HEK293T (cell line): Measurements from ENCODE around the gene HCN3.

ENCODE experiments used
- BHLHE40 ChIP-seq: fragments of 450-650 bp; IDR thresholded peaks from 2 replicates; pipeline ENCODE4 v1.6.1; 2016; ENCODE audit warnings: mild to moderate bottlenecking, moderate library complexity, borderline replicate concordance
- FOXA1 ChIP-seq: fragments of 450-650 bp; IDR thresholded peaks from 2 replicates; pipeline ENCODE4 v1.6.1; 2016; ENCODE audit warnings: mild to moderate bottlenecking
- FOXK2 ChIP-seq: fragments of 450-650 bp; IDR thresholded peaks from 2 replicates; pipeline ENCODE4 v1.6.1; 2016; ENCODE audit warnings: mild to moderate bottlenecking
- L3MBTL2 ChIP-seq: fragments of 450-650 bp; conservative IDR thresholded peaks from 2 replicates; pipeline ENCODE4 v1.6.1; 2016; ENCODE audit warnings: mild to moderate bottlenecking
- LEF1 ChIP-seq: fragments of 450-650 bp; IDR thresholded peaks from 2 replicates; pipeline ENCODE4 v1.6.1; 2017; ENCODE audit warnings: mild to moderate bottlenecking, borderline replicate concordance
- PKNOX1 ChIP-seq: fragments of 450-650 bp; IDR thresholded peaks from 2 replicates; pipeline ENCODE4 v1.6.1; 2016
- SP1 ChIP-seq: fragments of 450-650 bp; IDR thresholded peaks from 2 replicates; pipeline ENCODE4 v1.6.1; 2017
- SUZ12 ChIP-seq: fragments of 450-650 bp; IDR thresholded peaks from 2 replicates; pipeline ENCODE4 v1.6.1; 2016; ENCODE audit warnings: mild to moderate bottlenecking

- no peak for TF ChIP-seq FOXK2
- TF ChIP-seq SUZ12 = no peak
- TF ChIP-seq PKNOX1 = no peak
- no peak for TF ChIP-seq LEF1
- no peak for TF ChIP-seq L3MBTL2
- no peak for TF ChIP-seq SP1
- TF ChIP-seq FOXA1 = no peak
- TF ChIP-seq BHLHE40 = no peak
These were observed 42.3 kb downstream of the HCN3 start for GRCh38 chr1:155319536-155319935.
